NB4 (cell line): ENCODE data around the gene UQCC2.

Source experiments
- MAX ChIP-seq: IDR thresholded peaks from 2 replicates; pipeline ENCODE4 v1.6.1; 2011; ENCODE audit warnings: low read depth, low read length
- TF ChIP-seq, protein P1 (sequence below): IDR thresholded peaks from one replicate; pipeline ENCODE4 v1.5.1; 2012; ENCODE audit warnings: low read depth, low read length

GRCh38 chr6:33678932-33679490 lies 32.5 kb downstream of the UQCC2 start:
- TF ChIP-seq, protein P1, sequence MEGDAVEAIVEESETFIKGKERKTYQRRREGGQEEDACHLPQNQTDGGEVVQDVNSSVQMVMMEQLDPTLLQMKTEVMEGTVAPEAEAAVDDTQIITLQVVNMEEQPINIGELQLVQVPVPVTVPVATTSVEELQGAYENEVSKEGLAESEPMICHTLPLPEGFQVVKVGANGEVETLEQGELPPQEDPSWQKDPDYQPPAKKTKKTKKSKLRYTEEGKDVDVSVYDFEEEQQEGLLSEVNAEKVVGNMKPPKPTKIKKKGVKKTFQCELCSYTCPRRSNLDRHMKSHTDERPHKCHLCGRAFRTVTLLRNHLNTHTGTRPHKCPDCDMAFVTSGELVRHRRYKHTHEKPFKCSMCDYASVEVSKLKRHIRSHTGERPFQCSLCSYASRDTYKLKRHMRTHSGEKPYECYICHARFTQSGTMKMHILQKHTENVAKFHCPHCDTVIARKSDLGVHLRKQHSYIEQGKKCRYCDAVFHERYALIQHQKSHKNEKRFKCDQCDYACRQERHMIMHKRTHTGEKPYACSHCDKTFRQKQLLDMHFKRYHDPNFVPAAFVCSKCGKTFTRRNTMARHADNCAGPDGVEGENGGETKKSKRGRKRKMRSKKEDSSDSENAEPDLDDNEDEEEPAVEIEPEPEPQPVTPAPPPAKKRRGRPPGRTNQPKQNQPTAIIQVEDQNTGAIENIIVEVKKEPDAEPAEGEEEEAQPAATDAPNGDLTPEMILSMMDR, result no peak
- TF ChIP-seq MAX, result no peak
